ENCODE measurements around the gene NRG3.

NRG3 gene

DNA sequence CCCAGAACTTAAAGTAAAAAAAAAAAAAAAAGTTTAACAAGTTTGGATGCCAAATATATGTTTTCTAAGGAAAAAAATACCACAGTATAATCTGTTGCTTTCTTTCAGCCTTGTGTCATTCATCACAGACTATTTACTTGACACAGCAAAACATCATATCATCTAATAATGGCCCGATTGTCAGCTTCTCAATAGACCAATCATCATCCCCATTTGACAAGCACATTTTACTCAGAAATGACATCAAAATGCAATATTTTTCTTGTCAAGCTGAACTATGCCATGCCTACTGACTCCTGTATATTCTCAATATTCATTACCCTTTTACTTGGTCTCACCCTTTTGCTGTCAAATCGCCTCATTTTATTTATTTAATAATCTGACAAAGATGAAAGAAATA is 249.7 kb downstream of the NRG3 start:
- ATAC-seq = no peak

GRCh38 chr10:82128527-82128926 is 253.5 kb downstream of the NRG3 start:
- no peak for ATAC-seq

GRCh38 chr10:82136103-82136502 is 261.1 kb downstream of the NRG3 start:
- no peak for ATAC-seq

- ATAC-seq = no peak
Measured at GRCh38 chr10:82144153-82144552, 269.2 kb downstream of the NRG3 start.

GRCh38 chr10:82148764-82149163 is 273.8 kb downstream of the NRG3 start:
- ATAC-seq = no peak

DNA sequence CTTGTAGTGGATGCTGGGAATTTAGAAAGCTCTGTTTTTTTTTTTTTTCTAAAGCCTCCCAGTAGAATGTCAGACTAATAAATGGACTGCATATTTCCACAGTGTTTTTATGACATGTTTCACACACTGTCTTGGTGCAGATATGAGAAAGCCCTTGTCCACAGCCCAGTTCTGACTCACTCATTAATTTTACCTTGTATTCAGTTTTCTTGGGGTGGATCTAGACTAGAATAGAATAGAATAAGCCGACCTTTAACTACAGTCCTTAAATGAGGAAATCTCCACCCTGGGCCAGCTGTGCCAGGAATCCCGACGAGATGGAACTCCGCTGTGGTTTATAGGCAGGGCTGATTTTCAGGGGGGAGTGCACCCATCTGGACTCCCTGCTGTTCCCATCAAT is 274.7 kb downstream of the NRG3 start:
- no peak for ATAC-seq

DNA sequence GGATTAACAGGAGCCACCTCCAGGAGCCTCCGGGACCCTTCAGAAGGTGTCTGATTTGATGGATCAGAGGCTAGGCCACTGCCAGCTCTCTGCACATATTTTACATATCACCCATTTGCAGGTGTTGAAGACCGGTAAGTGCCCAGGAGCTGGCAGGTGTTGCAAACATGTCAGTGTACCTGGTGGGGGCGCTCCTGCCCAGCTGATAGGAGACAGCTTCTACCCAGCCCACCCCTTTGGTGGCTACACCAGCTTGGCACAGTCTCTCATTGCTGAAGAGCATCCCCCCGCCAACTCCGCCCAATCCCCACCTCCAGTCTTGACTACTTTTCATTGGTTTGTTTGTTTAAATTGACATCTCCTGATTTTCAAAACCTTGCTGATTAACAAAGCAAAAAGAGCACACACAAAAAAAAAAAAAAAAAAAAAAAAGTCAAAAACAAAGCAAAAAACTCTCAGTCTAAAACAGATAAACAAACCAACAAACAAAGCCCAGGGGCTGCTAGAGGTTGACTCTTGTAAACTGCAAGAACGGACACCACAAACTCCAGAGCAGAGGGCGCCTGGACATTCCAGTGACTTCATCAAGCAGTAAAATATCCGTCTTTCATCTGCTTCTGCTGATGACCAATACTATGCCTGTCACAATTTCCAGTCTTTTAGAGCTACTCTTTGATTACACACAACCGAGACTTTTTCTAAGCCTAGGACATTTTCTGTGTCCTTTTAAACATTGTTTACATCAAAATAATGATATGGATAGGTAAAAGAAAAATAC is 275.3 kb downstream of the NRG3 start:
- no peak for ATAC-seq

GRCh38 chr10:82160307-82160706 is 285.3 kb downstream of the NRG3 start:
- ATAC-seq = no peak

GRCh38 chr10:82161264-82161663 is 286.3 kb downstream of the NRG3 start:
- no peak for ATAC-seq

GRCh38 chr10:82162549-82163195 is 287.7 kb downstream of the NRG3 start:
- ATAC-seq = no peak

GRCh38 chr10:82171899-82172298 is 296.9 kb downstream of the NRG3 start:
- ATAC-seq = no peak

DNA sequence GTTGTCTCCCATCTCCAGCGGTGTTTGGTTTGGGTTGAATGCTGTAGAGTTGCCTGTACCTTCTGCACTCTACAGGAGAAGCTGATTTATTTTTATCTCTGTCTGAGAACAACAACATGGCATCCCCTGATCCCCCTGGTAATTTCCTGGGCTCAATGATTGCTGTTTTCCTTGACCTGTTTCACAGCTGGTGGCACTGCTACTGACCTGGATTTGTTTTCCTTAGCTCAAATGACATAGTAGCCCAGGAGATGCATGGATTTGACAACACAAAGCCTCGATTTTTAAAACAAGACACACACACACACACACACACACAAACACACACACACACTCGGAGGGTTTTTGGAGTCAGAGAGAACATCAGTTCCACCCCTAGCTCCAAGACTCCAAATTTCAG is 301.6 kb downstream of the NRG3 start:
- ATAC-seq = no peak

- no peak for ATAC-seq
Measured at GRCh38 chr10:82190432-82191260, 315.7 kb downstream of the NRG3 start.

- no peak for ATAC-seq
Measured at GRCh38 chr10:82191653-82192052, 316.7 kb downstream of the NRG3 start.

DNA sequence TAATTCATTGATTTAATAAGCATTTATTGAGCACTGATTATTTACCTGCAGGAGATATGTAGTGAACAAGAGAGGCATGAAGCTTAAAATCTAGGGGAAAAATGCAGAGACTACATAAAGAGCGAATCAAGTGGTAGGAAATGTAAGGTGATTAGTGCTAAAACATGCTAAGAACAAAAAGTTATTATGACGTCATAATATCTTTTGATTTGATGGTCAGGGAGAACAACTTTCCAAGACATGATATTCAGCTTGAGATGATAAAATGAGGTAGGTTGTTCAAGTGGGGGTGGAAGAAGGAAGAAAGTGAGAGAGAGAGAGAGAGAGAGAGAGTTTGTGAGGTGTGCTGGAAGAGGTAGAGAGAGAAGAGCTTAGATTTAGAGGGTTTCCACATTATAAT is 317.7 kb downstream of the NRG3 start:
- ATAC-seq = no peak

GRCh38 chr10:82194419-82194818 is 319.4 kb downstream of the NRG3 start:
- no peak for ATAC-seq

GRCh38 chr10:82206831-82207230 is 331.8 kb downstream of the NRG3 start:
- ATAC-seq = no peak

DNA sequence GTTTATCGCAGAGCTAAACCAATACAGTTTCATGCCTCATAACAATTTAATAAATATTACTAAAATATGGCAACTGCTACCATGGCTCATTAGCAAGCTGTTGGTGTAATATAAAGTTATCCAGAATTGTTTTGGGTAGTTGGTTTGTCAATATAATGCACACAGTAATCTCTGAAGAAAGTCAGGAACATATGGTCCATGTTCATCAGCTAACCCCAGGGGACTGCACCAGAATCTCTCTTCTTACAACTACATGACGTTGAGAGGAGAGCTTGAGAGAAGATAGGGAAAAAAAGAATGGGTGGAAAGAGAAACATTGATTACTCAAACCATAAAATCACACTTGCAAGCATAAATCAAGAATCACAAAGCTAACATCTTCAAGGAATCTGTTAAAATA is 333.7 kb downstream of the NRG3 start:
- ATAC-seq = no peak

- no peak for ATAC-seq
Measured at GRCh38 chr10:82210331-82210730, 335.3 kb downstream of the NRG3 start.

DNA sequence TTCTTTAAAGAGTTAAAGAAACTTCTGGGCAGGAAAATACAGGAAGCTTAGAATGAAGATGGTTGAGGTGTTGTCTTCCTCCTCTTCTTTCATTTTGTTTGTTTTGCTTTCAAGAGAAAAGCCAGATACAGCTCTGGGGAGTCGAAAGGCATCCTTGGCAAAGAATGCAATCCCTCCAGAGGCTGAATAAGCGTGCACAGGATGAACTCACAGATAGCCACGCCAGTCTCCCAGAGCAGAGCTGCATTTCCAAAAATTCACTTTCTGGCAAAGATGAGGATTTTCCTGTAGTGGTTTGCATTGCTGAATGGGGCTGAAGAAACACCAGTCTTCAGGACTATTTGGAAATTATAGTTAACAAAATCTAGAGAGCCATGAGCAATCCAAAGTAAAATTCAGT is 336.4 kb downstream of the NRG3 start:
- ATAC-seq = no peak

- no peak for ATAC-seq
Measured at GRCh38 chr10:82212753-82213152, 337.8 kb downstream of the NRG3 start.

GRCh38 chr10:82213784-82214183 is 338.8 kb downstream of the NRG3 start:
- ATAC-seq = no peak

DNA sequence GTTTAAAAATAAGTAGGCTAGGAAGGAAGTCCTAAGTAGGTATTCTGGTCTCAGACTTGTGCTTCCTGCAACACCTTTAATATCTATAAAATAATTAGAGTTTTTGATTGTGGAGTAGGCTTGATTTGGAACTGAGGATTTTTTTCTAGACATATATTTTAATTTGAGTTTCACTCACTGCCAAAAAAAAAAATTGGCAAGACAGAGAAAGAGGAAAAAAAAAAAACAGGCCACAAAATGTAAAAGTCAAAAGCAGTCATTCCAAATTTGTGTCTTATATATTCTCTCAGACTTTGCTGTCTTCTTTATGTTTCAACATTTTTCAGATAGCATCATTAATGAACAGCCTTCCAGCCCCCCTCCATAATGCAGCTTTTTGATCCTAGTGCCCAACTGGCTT is 346.1 kb downstream of the NRG3 start:
- ATAC-seq = no peak

Data from activated CD4-positive, CD25-positive, alpha-beta regulatory T cell treated with anti-CD3 and anti-CD28 coated beads, Interleukin-2, amount 50 U/mL, for 24 hours (primary cell).